Breast epithelium (tissue), 4 donors: Measurements from ENCODE around the gene ISG20. TPM values are rescaled to one million over a fixed set of nuclear protein-coding genes. Genes with fewer than 3 reads are reported as not detected.

Source experiments
- DNase-seq, 2 donors: peaks; one replicate each; pipeline ENCODE4 v3.0.0-alpha.2; 2019; ENCODE audit warnings: low spot score in 2 of 2
- H3K27ac ChIP-seq, 2 donors: fragments of 200-600 bp; sonication (generic) in 1 of 2; one replicate each; pipeline ENCODE4 v1.5.1; 2016 to 2019; ENCODE audit warnings: mild to moderate bottlenecking in 1 of 2
- H3K27me3 ChIP-seq, 2 donors: fragments of 200-600 bp; sonication (generic) in 1 of 2; one replicate each; pipeline versions ENCODE4 v1.5.1 to v1.6.0; 2017 to 2019; ENCODE audit warnings: control low read depth in 1 of 2, mild to moderate bottlenecking in 1 of 2
- H3K36me3 ChIP-seq: fragments of 200-600 bp; one replicate; pipeline ENCODE4 v1.5.1; 2019
- H3K4me1 ChIP-seq, 2 donors: fragments of 200-600 bp; sonication (generic); one replicate each; pipeline ENCODE4 v1.5.1; 2016 to 2019; ENCODE audit warnings: control low read depth in 1 of 2
- H3K4me3 ChIP-seq, 3 donors: fragments of 200-600 bp; sonication (generic); 1 replicate in 2 of 3; 2 replicates in 1 of 3; pipeline ENCODE4 v1.5.1; 2016 to 2019; ENCODE audit warnings: mild to moderate bottlenecking in 3 of 3, moderate library complexity in 2 of 3
- H3K9me3 ChIP-seq, 2 donors: fragments of 200-600 bp; sonication (generic) in 1 of 2; one replicate each; pipeline ENCODE4 v1.5.1; 2016 to 2019; ENCODE audit warnings: control low read depth in 1 of 2
- CTCF ChIP-seq, 3 donors: fragments of 450-650 bp; IDR thresholded peaks; one replicate each; pipeline ENCODE4 v1.5.1; 2016 to 2017; ENCODE audit warnings: antibody characterized with exemption in 3 of 3, mild to moderate bottlenecking in 3 of 3, moderate library complexity in 3 of 3
- POLR2A ChIP-seq: fragments of 450-650 bp; IDR thresholded peaks from one replicate; pipeline ENCODE4 v1.6.1; 2016; ENCODE audit warnings: antibody characterized with exemption, mild to moderate bottlenecking, moderate library complexity
- POLR2AphosphoS5 ChIP-seq, 3 donors: sonication (generic); formaldehyde crosslinking; IDR thresholded peaks; one replicate each; pipeline ENCODE4 v1.6.1; 2017; ENCODE audit warnings: antibody characterized with exemption in 3 of 3
- intact Hi-C: fragments of 100-400 bp; cut with DNase I; formaldehyde crosslinking; loops from one replicate; pipeline ENCODE4 v1.15.1; 2023; ENCODE audit warnings: low total_unique reads
- total RNA-seq, 3 donors: library from RNA; depleted of rRNA; stranded (reverse); fragments of >200 nt; gene quantifications; one replicate each; pipeline ENCODE4 v1.1.0, GENCODE V29; 2016

Gene ISG20
- total RNA-seq, 3 donors from 2014 or later, result 7.4 to 34.4 (median 18.6) TPM

- DNase-seq, result peak in 1 of 2 donors; percentile 18
- H3K36me3 ChIP-seq, result no peaks in the 10 kb centered on the region
- H3K4me1 ChIP-seq, result no peaks in the 10 kb centered on the region
- H3K27me3 ChIP-seq, result no peaks in the 10 kb centered on the region
- no peak overlapping the region for H3K4me3 ChIP-seq
- TF ChIP-seq POLR2AphosphoS5 (IDR thresholded peaks at IDR 0.05), result no peak
- TF ChIP-seq POLR2A, result no peak
- TF ChIP-seq CTCF (IDR thresholded peaks at IDR 0.05), result no peak
- no peaks in the 10 kb centered on the region for H3K9me3 ChIP-seq
- intact Hi-C loops, result no loop called here
- no peak overlapping the region for H3K27ac ChIP-seq
Measured at GRCh38 chr15:88658972-88659931, 20.4 kb downstream of the ISG20 start.

- no peak for TF ChIP-seq CTCF (IDR thresholded peaks at IDR 0.05)
- no peak for TF ChIP-seq POLR2A
- no peak for TF ChIP-seq POLR2AphosphoS5 (IDR thresholded peaks at IDR 0.05)
- H3K4me3 ChIP-seq, result no peak overlapping the region
Measured at GRCh38 chr15:88661041-88661700, 22.4 kb downstream of the ISG20 start.

GRCh38 chr15:88661761-88662556 lies 23.1 kb downstream of the ISG20 start:
- H3K27ac ChIP-seq, result no peak overlapping the region
- DNase-seq, result no peak
- no peaks in the 10 kb centered on the region for H3K27me3 ChIP-seq
- H3K4me1 ChIP-seq, result no peaks in the 10 kb centered on the region
- TF ChIP-seq POLR2A (no peak), POLR2AphosphoS5 (IDR thresholded peaks at IDR 0.05) (no peak), CTCF (IDR thresholded peaks at IDR 0.05) (no peak)
- H3K36me3 ChIP-seq, result no peaks in the 10 kb centered on the region
- H3K4me3 ChIP-seq, result no peak overlapping the region
- H3K9me3 ChIP-seq, result no peaks in the 10 kb centered on the region
- intact Hi-C loops, result no loop called here

More at GRCh38 chr15:88661041-88661700, 22.4 kb downstream of the ISG20 start:
- Histone ChIP-seq H3K36me3 (no peaks in the 10 kb centered on the region), H3K9me3 (no peaks in the 10 kb centered on the region), H3K27ac (no peak overlapping the region), H3K4me1 (no peaks in the 10 kb centered on the region), H3K27me3 (no peaks in the 10 kb centered on the region)
- DNase-seq, result no peak
- intact Hi-C loops, result no loop called here

GRCh38 chr15:88663141-88663621 lies 24.4 kb downstream of the ISG20 start:
- Histone ChIP-seq H3K36me3 (no peaks in the 10 kb centered on the region), H3K27me3 (no peaks in the 10 kb centered on the region), H3K4me3 (no peak overlapping the region), H3K9me3 (no peaks in the 10 kb centered on the region), H3K27ac (peak overlapping the region in 1 of 2 donors; percentile 8), H3K4me1 (no peaks in the 10 kb centered on the region)
- intact Hi-C loops, result no loop called here
- TF ChIP-seq POLR2AphosphoS5 (IDR thresholded peaks at IDR 0.05) (no peak), CTCF (IDR thresholded peaks at IDR 0.05) (no peak), POLR2A (no peak)
- peak in 1 of 2 donors; percentile 54 for DNase-seq
